ENCODE data around the gene ERH. TPM values are rescaled to one million over a fixed set of nuclear protein-coding genes. Genes with fewer than 3 reads are reported as not detected.
A peak's percentile ranks its signal among the peaks of the same experiment; 100 is the strongest.
"Not testable (repeated sequence)": the region's sequence is repeated elsewhere in the genome, so short reads cannot be mapped to it uniquely, and the experiment has no call there.

Gene ERH
- total and polyA plus RNA-seq, 8 donors, result 32.4 to 75.4 (median 58.5) TPM

- no peak for FAIRE-seq
- Histone ChIP-seq H3K27ac (no peak overlapping the region), H3K36me3 (no peaks in the 10 kb centered on the region), H3K9me3 (no peaks in the 10 kb centered on the region), H3K4me1 (peaks cover 11 to 27% (median 18%) of the 10 kb centered on the region in 3 donors), H3K4me3 (peak overlapping the region; percentile 0 to 90 (median 62)), H3K27me3 (no peaks in the 10 kb centered on the region)
- ATAC-seq, result no peak
- 17 to 18% methylated on average over 6 of the region's 6 CpGs for WGBS, 2 donors
- no peak for TF ChIP-seq CTCF (IDR thresholded peaks at IDR 0.05)
- intact Hi-C loops (cut with DNase I), result no loop called here
- no peak for DNase-seq
These were observed 2.1 kb upstream of the ERH start for GRCh38 chr14:69400154-69400553.

GRCh38 chr14:69399750-69400149 lies 1.7 kb upstream of the ERH start:
- WGBS, 2 donors, result 44 to 48% methylated on average over 8 of the region's 8 CpGs
- DNase-seq (no peak), FAIRE-seq (no peak), ATAC-seq (no peak)
- H3K27me3 ChIP-seq, result no peaks in the 10 kb centered on the region
- no peaks in the 10 kb centered on the region for H3K9me3 ChIP-seq
- peaks cover 11 to 27% (median 18%) of the 10 kb centered on the region in 3 donors for H3K4me1 ChIP-seq
- intact Hi-C loops (cut with DNase I), result no loop called here
- TF ChIP-seq CTCF (IDR thresholded peaks at IDR 0.05), result no peak
- H3K4me3 ChIP-seq, result peak overlapping the region; percentile 53 to 90 (median 74)
- peaks cover 0 to 4% (median 0%) of the 10 kb centered on the region in 3 donors for H3K36me3 ChIP-seq
- no peak overlapping the region for H3K27ac ChIP-seq

GRCh38 chr14:69398818-69399210 lies 715 bp upstream of the ERH start:
- peak overlapping the region; percentile 53 to 90 (median 74) for H3K4me3 ChIP-seq
- FAIRE-seq, result no peak
- H3K27me3 ChIP-seq, result no peaks in the 10 kb centered on the region
- no peak for ATAC-seq
- H3K4me1 ChIP-seq, result peaks cover 11 to 27% (median 18%) of the 10 kb centered on the region in 3 donors
- H3K36me3 ChIP-seq, result peaks cover 0 to 12% (median 7%) of the 10 kb centered on the region in 3 donors
- peak overlapping the region; percentile 76 to 90 (median 83) for H3K27ac ChIP-seq
- no peaks in the 10 kb centered on the region for H3K9me3 ChIP-seq
- 1% methylated on average over 18 of the region's 18 CpGs for WGBS, 2 donors
- TF ChIP-seq CTCF (IDR thresholded peaks at IDR 0.05), result no peak
- no peak for DNase-seq
- intact Hi-C loops (cut with DNase I), result no loop called here

GRCh38 chr14:69395929-69396328 lies 2.2 kb downstream of the ERH start:
- WGBS, 2 donors, result 79 to 80% methylated on average over 4 of the region's 4 CpGs
- H3K4me3 ChIP-seq, result no peak overlapping the region
- no peaks in the 10 kb centered on the region for H3K27me3 ChIP-seq
- FAIRE-seq (no peak), ATAC-seq (no peak), DNase-seq (no peak)
- peaks cover 5 to 15% (median 7%) of the 10 kb centered on the region in 3 donors for H3K4me1 ChIP-seq
- intact Hi-C loops (cut with DNase I), result no loop called here
- TF ChIP-seq CTCF (IDR thresholded peaks at IDR 0.05), result no peak
- H3K36me3 ChIP-seq, result peaks cover 0 to 34% (median 18%) of the 10 kb centered on the region in 3 donors
- no peak overlapping the region for H3K27ac ChIP-seq
- H3K9me3 ChIP-seq, result no peaks in the 10 kb centered on the region

GRCh38 chr14:69392481-69392880 lies 5.6 kb downstream of the ERH start:
- intact Hi-C loops (cut with DNase I), result no loop called here
- no peak for DNase-seq
- Histone ChIP-seq H3K4me1 (peaks cover 5 to 9% (median 7%) of the 10 kb centered on the region in 3 donors), H3K4me3 (no peak overlapping the region), H3K27ac (no peak overlapping the region), H3K9me3 (no peaks in the 10 kb centered on the region), H3K27me3 (no peaks in the 10 kb centered on the region), H3K36me3 (peaks cover 2 to 34% (median 22%) of the 10 kb centered on the region in 3 donors)
- WGBS, 2 donors, result 96% methylated on average over 3 of the region's 3 CpGs
- ATAC-seq, result no peak
- no peak for FAIRE-seq
- TF ChIP-seq CTCF (IDR thresholded peaks at IDR 0.05), result no peak

GRCh38 chr14:69391400-69391799 lies 6.7 kb downstream of the ERH start:
- 90 to 93% methylated on average over 8 of the region's 8 CpGs for WGBS, 2 donors
- H3K4me1 ChIP-seq; DNase-seq; intact Hi-C loops (cut with DNase I); H3K27ac ChIP-seq; FAIRE-seq; ATAC-seq; H3K4me3 ChIP-seq; H3K27me3 ChIP-seq; H3K9me3 ChIP-seq: not testable (repeated sequence)
- H3K36me3 ChIP-seq, result peaks cover 2 to 44% (median 22%) of the 10 kb centered on the region in 3 donors
